ENCODE data around the gene ANKRD35. TPM values are rescaled to one million over a fixed set of nuclear protein-coding genes. Genes with fewer than 3 reads are reported as not detected.
A peak's percentile ranks its signal among the peaks of the same experiment; 100 is the strongest.
"Not testable (repeated sequence)": the region's sequence is repeated elsewhere in the genome, so short reads cannot be mapped to it uniquely, and the experiment has no call there.

The ANKRD35 gene, protein sequence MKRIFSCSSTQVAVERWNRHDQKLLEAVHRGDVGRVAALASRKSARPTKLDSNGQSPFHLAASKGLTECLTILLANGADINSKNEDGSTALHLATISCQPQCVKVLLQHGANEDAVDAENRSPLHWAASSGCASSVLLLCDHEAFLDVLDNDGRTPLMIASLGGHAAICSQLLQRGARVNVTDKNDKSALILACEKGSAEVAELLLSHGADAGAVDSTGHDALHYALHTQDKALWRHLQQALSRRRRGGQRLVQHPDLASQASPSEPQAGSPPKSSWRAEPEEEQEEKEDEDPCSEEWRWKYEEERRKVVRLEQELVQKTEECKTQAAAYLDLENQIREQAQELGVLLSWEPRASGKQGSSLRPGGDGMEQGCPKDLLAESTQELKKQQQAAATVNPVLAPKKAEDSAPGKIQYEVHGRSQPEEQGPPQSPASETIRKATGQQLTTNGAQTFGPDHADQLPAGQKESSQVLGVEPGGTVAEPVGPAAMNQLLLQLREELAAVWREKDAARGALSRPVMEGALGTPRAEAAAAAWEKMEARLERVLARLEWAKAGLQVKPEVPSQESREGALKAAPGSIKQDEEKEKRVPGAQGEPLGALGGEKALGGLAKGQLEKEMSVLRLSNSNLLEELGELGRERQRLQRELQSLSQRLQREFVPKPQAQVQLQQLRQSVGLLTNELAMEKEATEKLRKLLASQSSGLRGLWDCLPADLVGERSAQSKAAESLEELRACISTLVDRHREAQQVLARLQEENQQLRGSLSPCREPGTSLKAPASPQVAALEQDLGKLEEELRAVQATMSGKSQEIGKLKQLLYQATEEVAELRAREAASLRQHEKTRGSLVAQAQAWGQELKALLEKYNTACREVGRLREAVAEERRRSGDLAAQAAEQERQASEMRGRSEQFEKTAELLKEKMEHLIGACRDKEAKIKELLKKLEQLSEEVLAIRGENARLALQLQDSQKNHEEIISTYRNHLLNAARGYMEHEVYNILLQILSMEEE
- 1 to 10 TPM; 1.5 to 2.0 TPM for total RNA-seq
- long read RNA-seq, partial matches to known transcripts = 5 of 5 reads
- long read RNA-seq, other reads (novel, unspliced or antisense) = 0 of 5 reads

DNA sequence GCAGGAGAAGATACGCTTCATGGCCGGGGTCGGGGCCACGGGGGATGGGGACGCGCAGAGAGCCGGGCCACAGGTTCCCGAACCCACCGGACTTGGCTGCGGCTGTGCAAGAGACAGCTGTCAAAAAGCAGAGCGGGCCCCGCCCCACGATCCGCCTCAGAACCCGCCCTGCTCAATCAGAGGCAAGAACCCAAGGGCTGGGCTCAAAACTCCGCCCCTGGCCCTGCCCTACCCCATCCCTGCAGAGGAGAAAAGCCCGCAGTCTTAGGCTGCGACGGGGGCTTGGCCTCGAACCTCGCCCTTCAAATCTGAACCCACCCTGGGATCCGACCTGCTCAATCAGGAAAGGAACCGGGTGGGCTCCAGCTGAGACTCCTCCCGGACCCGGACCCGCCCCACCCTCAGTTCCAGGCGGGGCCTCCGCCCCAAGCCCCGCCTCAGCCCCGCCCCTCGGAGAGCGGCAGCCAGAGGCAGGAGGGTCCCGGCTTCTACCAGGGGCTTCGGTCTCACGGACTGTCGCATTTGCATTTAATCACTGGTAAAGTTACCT, at the start of gene ANKRD35:
ANKRD35 (minus strand) TSS at position 129 of the 550 bp plus-strand sequence; CDS start at position 21, 108 bp downstream.
- intact Hi-C loops (cut with DNase I) = no loop called here
- ATAC-seq (peak; percentile 96 to 98), DNase-seq (peak; percentile 91)

DNA sequence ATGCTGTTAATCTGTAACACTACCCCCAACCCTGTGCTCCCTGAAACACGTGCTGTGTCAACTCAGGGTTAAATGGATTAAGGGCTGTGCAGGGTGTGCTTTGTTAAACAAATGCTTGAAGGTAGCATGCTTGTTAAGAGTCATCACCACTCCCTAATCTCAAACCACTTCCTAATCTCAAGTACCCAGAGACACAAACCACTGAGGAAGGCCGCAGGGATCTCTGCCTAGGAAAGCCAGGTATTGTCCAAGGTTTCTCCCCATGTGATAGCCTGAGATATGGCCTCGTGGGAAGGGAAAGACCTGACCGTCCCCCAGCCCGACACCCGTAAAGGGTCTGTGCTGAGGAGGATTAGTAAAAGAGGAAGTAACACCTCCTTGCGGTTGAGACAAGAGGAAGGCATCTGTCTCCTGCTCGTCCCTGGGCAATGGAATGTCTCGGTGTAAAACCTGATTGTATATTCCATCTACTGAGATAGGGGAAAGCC, 46.9 kb upstream of the ANKRD35 start:
- intact Hi-C loops (cut with DNase I) = not testable (repeated sequence)

DNA sequence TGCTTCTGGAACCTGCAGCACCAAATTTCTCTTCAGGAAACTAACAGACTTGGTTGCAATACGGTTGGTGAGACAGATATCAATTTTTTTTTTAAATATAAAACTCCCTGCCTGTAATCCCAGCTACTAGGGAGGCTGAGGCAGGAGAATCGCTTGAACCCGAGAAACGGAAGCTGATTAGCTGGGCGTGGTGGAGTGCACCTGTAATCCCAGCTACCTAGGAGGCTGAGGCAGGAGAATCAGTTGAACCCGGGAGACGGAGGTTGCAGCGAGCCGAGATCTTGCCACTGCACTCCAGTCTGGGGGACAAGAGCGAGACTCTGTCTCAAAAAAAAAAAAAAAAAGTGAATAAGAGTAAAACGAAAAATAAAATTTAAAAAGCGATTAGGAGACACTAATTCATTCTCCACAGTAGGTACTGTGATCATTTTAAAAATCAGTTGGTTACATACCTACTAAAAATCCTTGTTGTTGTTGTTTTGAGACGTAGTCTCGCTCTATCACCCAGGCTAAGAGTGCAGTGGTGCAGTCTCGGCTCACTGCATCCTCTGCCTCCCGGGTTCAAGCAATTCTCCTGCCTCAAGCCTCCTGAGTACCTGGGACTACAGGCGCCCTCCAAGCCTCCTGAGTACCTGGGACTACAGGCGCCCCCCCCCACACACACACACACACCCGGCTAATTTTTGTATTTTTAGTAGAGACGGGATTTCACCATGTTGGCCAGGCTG, 42.4 kb upstream of the ANKRD35 start:
- DNase-seq (no peak), ATAC-seq (no peak)
- intact Hi-C loops (cut with DNase I) = no loop called here

More for the DNA sequence above, 46.9 kb upstream of the ANKRD35 start:
- not testable (repeated sequence) for DNase-seq, ATAC-seq

DNA sequence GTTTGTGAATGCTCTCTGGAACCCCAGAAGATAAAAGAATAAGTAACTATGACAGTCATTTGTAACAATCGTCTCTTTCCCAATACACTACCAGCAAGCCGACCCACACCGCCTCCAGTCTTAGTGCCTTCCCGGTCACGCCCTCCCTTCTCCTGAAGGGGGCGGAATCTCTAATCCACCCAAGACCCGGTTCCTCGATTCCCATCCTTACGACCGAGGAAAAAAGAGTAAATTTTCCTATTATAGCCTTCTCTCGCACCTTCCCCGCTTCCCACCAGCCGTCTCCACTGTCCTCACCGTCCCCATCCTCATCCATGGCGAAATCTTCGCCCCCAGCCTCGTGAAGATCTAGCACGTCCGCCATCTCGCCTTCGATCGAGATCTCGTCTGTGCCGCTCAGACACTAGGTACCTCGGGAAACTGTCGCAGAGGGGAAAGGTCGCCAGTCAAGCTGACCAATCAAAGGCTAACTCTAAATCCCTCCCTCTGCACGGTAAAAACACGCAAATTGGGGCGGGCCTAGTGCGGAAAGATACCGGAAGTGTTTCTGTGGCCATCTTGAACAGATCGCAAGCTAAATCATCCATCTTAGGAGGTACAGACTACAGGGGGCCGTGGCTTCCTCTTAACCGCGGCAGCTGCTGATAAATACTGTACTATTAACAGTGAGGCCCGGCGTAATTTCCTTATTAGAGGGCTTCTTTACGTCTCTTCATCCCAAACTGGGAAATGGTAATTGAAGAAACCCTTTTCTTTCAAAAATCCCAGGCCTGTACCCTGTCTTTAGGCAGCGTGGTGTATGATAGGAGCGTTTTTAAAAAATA, 41.6 kb upstream of the ANKRD35 start, which contains the start of gene RBM8A:
RBM8A (minus strand) TSS at position 422 of the 824 bp plus-strand sequence; CDS start at position 364, 58 bp downstream.
- ATAC-seq = peak; percentile 98 to 99
- intact Hi-C loops (cut with DNase I) = no loop called here

DNA sequence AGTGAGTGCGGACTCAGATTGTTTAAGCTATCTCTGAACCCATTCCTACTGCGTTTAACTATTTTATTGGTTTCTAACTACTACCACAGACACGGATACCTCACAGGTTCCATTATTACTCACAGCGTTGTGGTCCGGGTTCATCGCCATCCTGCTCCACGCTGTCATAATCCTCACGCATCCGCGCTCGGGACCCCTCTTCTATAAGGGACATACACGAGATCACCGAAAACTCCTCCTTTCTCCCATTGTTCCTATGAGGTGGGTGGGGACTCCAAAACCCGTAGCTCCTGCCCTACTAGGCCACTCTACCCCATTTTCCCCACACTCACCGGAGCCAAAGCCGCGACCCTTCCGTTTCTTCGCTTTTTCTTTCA, 41.0 kb upstream of the ANKRD35 start:
- peak; percentile 3 to 6 for ATAC-seq
- intact Hi-C loops (cut with DNase I) = no loop called here
- no peak for DNase-seq

More for the DNA sequence above, 41.6 kb upstream of the ANKRD35 start, which contains the start of gene RBM8A:
- peak; percentile 94 for DNase-seq

DNA sequence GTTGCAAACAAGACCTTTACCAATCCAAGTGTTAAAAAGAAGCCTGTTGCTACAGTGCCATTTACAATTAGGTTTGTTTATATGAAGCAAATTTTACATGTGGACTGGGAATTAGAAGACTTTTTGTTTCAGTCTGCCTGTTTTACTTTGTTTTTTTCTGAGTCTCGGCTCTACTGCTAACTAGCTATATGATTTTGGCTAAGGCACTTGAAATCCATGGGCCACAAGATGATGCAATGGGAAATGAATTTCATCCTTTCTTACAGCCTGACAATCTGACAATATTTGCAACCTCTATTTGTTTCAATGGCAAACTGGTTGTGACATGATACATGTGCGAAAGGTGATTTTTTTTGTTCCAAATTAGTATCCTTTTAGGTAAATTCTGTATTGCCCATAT, 36.6 kb upstream of the ANKRD35 start:
- intact Hi-C loops (cut with DNase I) = no loop called here
- DNase-seq (no peak), ATAC-seq (no peak)

DNA sequence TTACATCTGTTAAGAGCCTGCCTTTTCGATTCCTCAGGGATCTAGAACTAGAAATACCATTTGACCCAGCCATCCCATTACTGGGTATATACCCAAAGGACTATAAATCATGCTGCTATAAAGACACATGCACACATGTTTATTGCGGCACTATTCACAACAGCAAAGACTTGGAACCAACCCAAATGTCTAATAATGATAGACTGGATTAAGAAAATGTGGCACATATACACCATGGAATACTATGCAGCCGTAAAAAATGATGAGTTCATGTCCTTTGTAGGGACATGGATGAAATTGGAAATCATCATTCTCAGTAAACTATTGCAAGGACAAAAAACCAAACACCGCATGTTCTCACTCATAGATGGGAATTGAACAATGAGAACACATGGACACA, 34.6 kb upstream of the ANKRD35 start:
- ATAC-seq; DNase-seq; intact Hi-C loops (cut with DNase I): not testable (repeated sequence)

DNA sequence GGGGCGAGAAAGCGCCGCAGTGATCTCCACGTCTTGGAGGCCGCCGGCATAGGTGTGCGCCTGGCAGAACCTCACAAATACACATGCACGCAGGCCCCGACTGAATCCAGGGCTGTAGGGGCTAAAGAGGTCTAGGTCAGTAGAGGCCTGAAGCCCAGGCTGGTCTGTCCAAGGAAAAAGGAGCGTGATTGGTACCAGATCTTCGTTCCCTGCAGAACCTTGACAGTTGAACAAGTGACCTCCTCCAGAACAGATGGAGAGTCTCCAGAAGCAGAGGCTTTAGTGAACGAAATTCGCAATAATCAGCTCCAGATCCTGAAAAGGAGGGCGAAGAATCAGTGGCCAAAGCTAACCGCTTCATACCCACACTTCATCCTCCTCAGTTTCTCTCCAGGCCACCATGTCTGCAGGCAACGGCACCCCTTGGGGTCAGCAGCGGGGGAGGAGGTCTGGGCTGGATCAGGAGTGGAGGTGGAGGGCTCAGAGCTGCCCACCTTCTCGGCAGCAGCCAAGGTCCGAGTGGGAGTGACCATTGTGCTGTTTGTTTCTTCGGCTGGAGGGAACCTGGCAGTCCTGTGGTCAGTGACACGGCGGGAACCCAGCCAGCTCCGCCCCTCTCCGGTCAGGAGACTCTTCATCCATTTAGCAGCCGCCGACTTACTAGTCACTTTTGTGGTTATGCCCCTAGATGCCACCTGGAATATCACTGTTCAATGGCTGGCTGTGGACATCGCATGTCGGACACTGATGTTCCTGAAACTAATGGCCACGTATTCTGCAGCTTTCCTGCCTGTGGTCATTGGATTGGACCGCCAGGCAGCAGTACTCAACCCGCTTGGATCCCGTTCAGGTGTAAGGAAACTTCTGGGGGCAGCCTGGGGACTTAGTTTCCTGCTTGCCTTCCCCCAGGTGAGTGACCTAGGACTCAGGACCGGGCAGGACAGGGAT, 33.6 kb upstream of the ANKRD35 start:
- intact Hi-C loops (cut with DNase I) = no loop called here
- peak; percentile 43 to 94 for ATAC-seq
- peak; percentile 69 for DNase-seq

DNA sequence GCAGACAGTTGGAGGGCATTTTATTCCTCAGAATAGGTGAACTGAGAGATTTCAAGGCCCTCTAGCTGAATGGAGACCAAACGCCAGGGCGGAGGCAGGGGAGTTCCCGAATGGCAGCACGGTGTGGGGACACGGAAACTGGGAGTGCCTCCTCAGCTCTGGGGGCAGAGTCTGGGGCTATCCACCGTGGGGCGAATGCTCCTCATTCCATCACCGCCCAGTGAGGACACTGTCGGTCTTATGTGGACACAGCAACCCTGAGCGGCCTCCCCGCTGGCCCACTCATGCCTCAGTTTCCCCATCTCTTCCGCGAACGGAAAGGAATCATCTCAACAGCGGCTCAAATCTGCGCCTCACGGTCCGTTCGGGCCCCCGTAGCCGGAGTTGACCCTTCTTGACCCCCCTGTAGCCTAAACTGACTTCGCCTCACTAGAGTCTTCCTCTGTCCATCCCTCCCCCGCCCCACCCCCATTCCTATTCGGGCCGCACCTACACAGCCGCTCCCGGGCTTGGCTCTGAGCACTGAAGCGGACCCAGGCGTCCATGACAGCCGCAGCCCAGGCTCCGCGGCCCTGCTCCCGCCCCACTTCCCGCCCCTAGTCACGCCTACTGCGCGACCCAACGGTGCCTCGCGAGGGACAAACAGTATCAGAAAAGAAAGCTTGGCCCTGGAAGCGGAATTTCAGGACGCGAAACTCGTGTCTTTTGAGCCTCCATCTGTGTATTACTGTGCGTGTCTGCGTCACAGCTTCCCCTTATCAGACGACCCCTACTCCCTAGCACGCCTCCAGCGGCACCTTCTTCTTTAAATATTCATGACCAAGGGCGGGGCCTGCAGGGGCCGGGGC, 32.7 kb upstream of the ANKRD35 start, which contains the start of gene PEX11B:
PEX11B (minus strand) TSS at position 574 of the 848 bp plus-strand sequence; CDS start at position 545, 29 bp downstream.
- DNase-seq (peak; percentile 92), ATAC-seq (peak; percentile 95 to 97)
- intact Hi-C loops (cut with DNase I) = no loop called here

DNA sequence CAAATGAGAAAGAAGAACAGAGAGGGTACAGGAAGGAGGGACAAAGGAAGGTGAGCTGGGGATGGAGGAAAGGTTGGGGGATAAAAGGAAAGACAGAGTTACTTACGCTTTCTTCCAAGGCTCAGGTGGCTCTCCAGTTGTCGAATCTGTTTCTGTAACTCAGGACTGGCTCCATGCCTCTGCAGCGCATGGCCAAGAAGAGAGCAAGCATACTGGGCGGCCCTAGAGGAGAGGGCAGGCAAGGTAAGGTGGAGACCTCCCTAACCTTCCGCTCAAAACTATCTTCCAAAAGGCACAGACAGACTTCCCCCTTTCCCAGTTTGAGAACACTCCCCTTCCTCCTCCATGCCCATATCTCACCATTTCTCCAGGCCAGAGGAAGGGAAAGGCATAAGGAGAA, 31.9 kb upstream of the ANKRD35 start:
- DNase-seq (no peak), ATAC-seq (no peak)

DNA sequence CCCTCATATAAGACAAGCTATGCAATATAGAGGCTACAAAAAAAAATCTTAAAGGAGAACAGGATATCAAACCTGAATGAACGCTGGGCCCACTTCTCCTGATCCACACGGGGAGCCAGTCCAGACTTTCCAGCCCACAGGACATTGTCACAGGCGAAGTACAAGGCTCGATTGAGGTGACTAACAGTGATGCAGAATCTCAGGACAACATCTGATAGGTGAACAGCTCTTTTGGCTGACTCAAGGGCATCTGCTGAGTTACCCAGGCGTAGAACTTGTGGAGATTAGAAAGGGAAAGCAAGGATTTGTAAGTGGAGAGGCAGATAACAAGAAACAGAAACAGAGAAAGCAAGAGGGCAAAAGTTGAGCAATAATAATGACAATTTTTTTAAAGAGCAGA, 31.1 kb upstream of the ANKRD35 start:
- ATAC-seq (no peak), DNase-seq (no peak)
- intact Hi-C loops (cut with DNase I) = no loop called here

More for the DNA sequence above, 31.9 kb upstream of the ANKRD35 start:
- intact Hi-C loops (cut with DNase I) = no loop called here

DNA sequence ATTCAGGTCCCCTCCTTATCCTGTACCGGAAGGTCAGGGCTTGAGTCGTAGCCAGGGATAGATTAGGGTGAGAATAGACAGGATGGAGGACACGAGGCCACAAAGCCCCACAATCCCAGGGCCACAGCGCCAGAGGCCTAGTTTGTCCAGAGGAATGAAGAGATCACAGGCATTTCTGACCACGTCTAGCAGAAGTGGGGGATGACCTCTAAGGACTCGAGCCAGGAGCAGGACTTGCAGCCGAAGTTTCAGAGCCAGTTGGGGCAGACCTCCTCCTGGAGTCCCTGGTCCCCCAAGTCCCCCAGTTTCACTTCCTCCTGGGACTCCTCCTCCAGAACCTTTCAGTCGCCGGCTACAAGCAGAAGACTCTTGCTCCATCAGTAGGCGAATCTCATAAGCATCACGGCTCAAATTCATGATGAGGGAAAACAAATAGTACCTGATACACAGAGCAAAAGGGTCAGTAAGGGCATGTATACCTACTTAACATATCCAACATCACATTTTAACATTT, 26.5 kb upstream of the ANKRD35 start:
- intact Hi-C loops (cut with DNase I) = no loop called here
- DNase-seq = no peak
- no peak for ATAC-seq

DNA sequence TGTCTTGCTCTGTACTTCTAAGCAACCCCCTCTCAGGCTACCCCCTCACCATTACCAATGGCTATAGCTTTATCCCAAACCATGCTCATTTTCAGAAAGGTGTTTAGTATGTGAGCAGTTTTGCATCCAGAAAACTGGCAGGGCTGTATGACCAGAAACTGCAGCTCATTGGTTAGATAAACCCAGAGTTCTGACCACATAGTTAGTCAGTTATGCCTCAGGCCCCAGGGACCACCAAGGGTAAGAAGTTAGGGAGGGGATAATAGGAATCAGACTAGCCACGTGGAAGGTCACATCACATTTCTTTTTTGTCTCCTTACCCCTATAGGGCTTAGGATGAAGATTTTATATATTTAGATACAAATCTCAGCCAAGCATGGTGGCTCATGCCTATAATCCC, 23.0 kb upstream of the ANKRD35 start:
- ATAC-seq = peak in 1 of 2 donors; percentile 18
- intact Hi-C loops (cut with DNase I) = no loop called here
- DNase-seq = no peak

DNA sequence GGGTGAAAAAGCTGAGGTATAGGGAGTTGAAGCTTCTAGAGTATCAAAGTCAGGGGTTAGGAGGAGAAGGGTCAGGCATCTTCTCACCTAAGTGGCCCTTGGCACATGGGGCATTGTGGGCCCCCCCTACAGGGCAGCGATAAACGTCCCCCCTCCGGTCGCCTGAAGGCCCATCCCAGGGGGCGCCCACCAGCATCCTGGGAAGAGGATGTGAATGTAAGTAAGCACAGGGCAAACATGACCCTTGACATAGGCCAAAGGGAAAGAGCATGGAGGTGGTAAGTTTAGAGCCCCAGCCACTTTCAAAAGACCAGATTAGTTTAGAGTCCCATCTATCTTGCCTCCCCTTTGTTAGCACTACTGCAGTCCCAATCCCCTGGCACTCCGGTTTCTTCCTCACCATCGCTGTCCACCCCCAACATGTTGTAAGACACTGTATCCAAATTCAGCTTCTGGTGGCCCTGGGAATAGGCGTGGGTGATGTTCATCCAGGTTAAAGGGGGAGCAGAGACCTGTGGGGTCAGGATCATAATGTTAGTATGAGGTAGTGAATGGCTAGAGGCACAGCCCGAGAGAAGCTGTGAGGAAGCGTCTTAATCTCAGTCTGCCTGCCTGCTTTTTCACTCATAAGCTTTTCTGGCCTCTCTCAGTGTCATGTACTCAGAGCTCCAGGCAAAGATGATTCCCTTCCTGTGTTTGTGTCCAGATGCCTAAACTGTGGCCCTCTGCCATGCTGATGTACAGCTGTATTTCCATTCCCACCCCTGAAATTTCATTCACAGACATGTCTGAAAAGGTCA, 21.5 kb upstream of the ANKRD35 start:
- ATAC-seq (peak in 1 of 2 donors; percentile 43), DNase-seq (no peak)
- intact Hi-C loops (cut with DNase I) = no loop called here
